DND-41 (cell line): ENCODE results near the gene ITGA2B.

Source experiments
- ATAC-seq: fragments of 200-7000 bp; cut with Tn5 transposase; 3 replicates; pipeline ENCODE4 v1.9.1; 2021; ENCODE audit warnings: low read depth; ENCODE audit not compliant: insufficient read depth
- DNase-seq: peaks from one replicate; pipeline ENCODE4 v3.0.0-alpha.2; 2020
- H2AFZ ChIP-seq: 2 replicates; pipeline ENCODE4 v1.6.0; 2012; ENCODE audit warnings: low read depth, low read length
- H3K27ac ChIP-seq: 2 replicates; pipeline ENCODE4 v1.5.1; 2012; ENCODE audit warnings: low read length, inconsistent platforms
- H3K27me3 ChIP-seq: fragments of 200-600 bp; sonication (generic); 2 replicates; pipeline ENCODE4 v1.6.0; 2012; ENCODE audit warnings: low read length, mild to moderate bottlenecking, inconsistent platforms; ENCODE audit not compliant: insufficient read depth, poor library complexity
- H3K36me3 ChIP-seq: 2 replicates; pipeline ENCODE4 v1.5.1; 2012; ENCODE audit warnings: low read length, inconsistent platforms; ENCODE audit not compliant: insufficient read depth
- H3K4me1 ChIP-seq: 2 replicates; pipeline ENCODE4 v1.5.1; 2012; ENCODE audit warnings: mild to moderate bottlenecking, low read length; ENCODE audit not compliant: insufficient read depth
- H3K4me2 ChIP-seq: 2 replicates; pipeline ENCODE4 v1.6.0; 2012; ENCODE audit warnings: mild to moderate bottlenecking, moderate library complexity, low read length, inconsistent platforms; ENCODE audit not compliant: insufficient read depth
- H3K4me3 ChIP-seq, 2 experiments: fragments of 200-600 bp in 1 of 2; shearing (Covaris generic) in 1 of 2; 2 replicates each; pipeline ENCODE4 v1.5.1; 2012 to 2016; ENCODE audit warnings: inconsistent platforms in 2 of 2, low read length in 2 of 2, mild to moderate bottlenecking in 2 of 2, low read depth in 1 of 2, moderate library complexity in 1 of 2
- H3K79me2 ChIP-seq: 2 replicates; pipeline ENCODE4 v1.6.0; 2012; ENCODE audit warnings: low read length, inconsistent platforms; ENCODE audit not compliant: insufficient read depth
- H3K9ac ChIP-seq: 2 replicates; pipeline ENCODE4 v1.6.0; 2012; ENCODE audit warnings: low read depth, mild to moderate bottlenecking, inconsistent platforms, low read length, moderate library complexity
- H3K9me3 ChIP-seq: 2 replicates; pipeline ENCODE4 v1.5.1; 2012; ENCODE audit warnings: low read length, moderate library complexity, mild to moderate bottlenecking, inconsistent platforms; ENCODE audit not compliant: insufficient read depth, severe bottlenecking
- H4K20me1 ChIP-seq: 2 replicates; pipeline ENCODE4 v1.6.0; 2012; ENCODE audit warnings: low read length; ENCODE audit not compliant: insufficient read depth
- CTCF ChIP-seq: IDR thresholded peaks from 2 replicates; pipeline ENCODE4 v1.5.1; 2012; ENCODE audit warnings: borderline replicate concordance, low read length, moderate library complexity, mild to moderate bottlenecking; ENCODE audit not compliant: poor library complexity, severe bottlenecking; ENCODE audit errors: extremely low read depth
- EZH2 ChIP-seq: IDR thresholded peaks from 3 replicates; pipeline ENCODE4 v1.6.1; 2012; ENCODE audit warnings: borderline replicate concordance, low read depth, mild to moderate bottlenecking, moderate library complexity, low read length, inconsistent platforms; ENCODE audit not compliant: severe bottlenecking

Gene ITGA2B

GRCh38 chr17:44354582-44355561 lies 34.6 kb downstream of the ITGA2B start:
- TF ChIP-seq EZH2 (no peak), CTCF (no peak)
- H3K9me3 ChIP-seq: no peaks in the 10 kb centered on the region
- DNase-seq (no peak), ATAC-seq (no peak)
- no peaks in the 10 kb centered on the region; the same call in 1 of the 2 replicates for H3K4me1 ChIP-seq
- H3K27me3 ChIP-seq: no peaks in the 10 kb centered on the region
- H3K4me3 ChIP-seq: no peak overlapping the region
- peaks cover 26% of the 10 kb centered on the region for H4K20me1 ChIP-seq
- H3K4me2 ChIP-seq: no peak overlapping the region
- no peak overlapping the region for H2AFZ ChIP-seq
- peaks cover 37% of the 10 kb centered on the region for H3K36me3 ChIP-seq
- no peak overlapping the region for H3K27ac ChIP-seq
- no peak overlapping the region for H3K9ac ChIP-seq
- H3K79me2 ChIP-seq: no peaks in the 10 kb centered on the region

GRCh38 chr17:44353672-44354331 lies 35.6 kb downstream of the ITGA2B start:
- Histone ChIP-seq H3K27me3 (no peaks in the 10 kb centered on the region), H3K4me1 (no peaks in the 10 kb centered on the region; the same call in 1 of the 2 replicates), H3K4me3 (no peak overlapping the region), H3K79me2 (no peaks in the 10 kb centered on the region), H3K36me3 (peaks cover 42% of the 10 kb centered on the region), H2AFZ (no peak overlapping the region), H3K27ac (no peak overlapping the region), H3K9ac (no peak overlapping the region), H3K4me2 (no peak overlapping the region), H4K20me1 (peaks cover 19% of the 10 kb centered on the region), H3K9me3 (no peaks in the 10 kb centered on the region)
- TF ChIP-seq CTCF (no peak), EZH2 (no peak)
- DNase-seq (no peak), ATAC-seq (no peak)

- Histone ChIP-seq H3K79me2 (no peaks in the 10 kb centered on the region), H3K27me3 (no peaks in the 10 kb centered on the region), H3K27ac (no peak overlapping the region), H3K9ac (no peak overlapping the region), H3K4me1 (no peaks in the 10 kb centered on the region), H4K20me1 (peaks cover 12% of the 10 kb centered on the region), H3K4me2 (no peak overlapping the region), H3K4me3 (no peak overlapping the region), H3K9me3 (no peaks in the 10 kb centered on the region), H2AFZ (no peak overlapping the region), H3K36me3 (peaks cover 42% of the 10 kb centered on the region)
- no peak for DNase-seq
- no peak for ATAC-seq
- no peak for TF ChIP-seq CTCF
- no peak for TF ChIP-seq EZH2
Observed at GRCh38 chr17:44352828-44353671, 36.4 kb downstream of the ITGA2B start.
